HepG2 (cell line): ENCODE results near the gene MAGIX. TPM values are rescaled to one million over a fixed set of nuclear protein-coding genes. Genes with fewer than 3 reads are reported as not detected.

ENCODE experiments used
- AGO2 ChIP-seq: fragments of 200-400 bp; formaldehyde crosslinking; optimal IDR thresholded peaks from 2 replicates; pipeline ENCODE3; 2017; ENCODE audit warnings: mild to moderate bottlenecking, low read depth, low read length, moderate library complexity
- BHLHE40 ChIP-seq: IDR thresholded peaks from 2 replicates; pipeline ENCODE4 v1.6.1; 2011; ENCODE audit warnings: low read length, improper control_type of control experiment
- BRF2 ChIP-seq: sonication (generic); formaldehyde crosslinking; IDR thresholded peaks from 2 replicates; pipeline ENCODE4 v1.8.1; 2022; ENCODE audit warnings: mild to moderate bottlenecking, missing genetic modification reagents
- CAMTA2 ChIP-seq: sonication (generic); formaldehyde crosslinking; IDR thresholded peaks from 2 replicates; pipeline ENCODE4 v1.4.0; 2020; ENCODE audit warnings: mild to moderate bottlenecking, missing genetic modification reagents, borderline replicate concordance
- CTCF ChIP-seq: sonication (generic); formaldehyde crosslinking; IDR thresholded peaks from 2 replicates; pipeline ENCODE4 v1.5.0; 2020; ENCODE audit warnings: mild to moderate bottlenecking, missing genetic modification reagents, moderate library complexity
- DMAP1 ChIP-seq: IDR thresholded peaks from 2 replicates; pipeline ENCODE4 v1.6.1; 2016
- ISL2 ChIP-seq: sonication (generic); formaldehyde crosslinking; IDR thresholded peaks from 2 replicates; pipeline ENCODE4 v1.5.0; 2020; ENCODE audit warnings: missing genetic modification reagents
- KLF16 ChIP-seq, 2 experiments: sonication (generic) in 1 of 2; formaldehyde crosslinking in 1 of 2; IDR thresholded peaks; 2 replicates each; pipeline versions ENCODE4 v1.6.1 to v1.8.0; 2016 to 2023; ENCODE audit warnings: missing genetic modification reagents in 2 of 2, missing compliant biosample characterization in 1 of 2
- MIER3 ChIP-seq: IDR thresholded peaks from 2 replicates; pipeline ENCODE4 v1.6.1; 2016; ENCODE audit warnings: missing compliant biosample characterization, borderline replicate concordance
- RBM39 ChIP-seq: fragments of 200-400 bp; formaldehyde crosslinking; IDR thresholded peaks from one replicate; pipeline ENCODE4 v1.6.1; 2018; ENCODE audit warnings: antibody characterized with exemption, mild to moderate bottlenecking, low read depth, low read length; ENCODE audit not compliant: poor library complexity, severe bottlenecking
- SOX13 ChIP-seq, 3 experiments: fragments of 450-650 bp in 1 of 3; sonication (generic) in 1 of 3; formaldehyde crosslinking in 1 of 3; IDR thresholded peaks in 2 of 3; conservative IDR thresholded peaks in 1 of 3; 2 replicates each; pipeline versions ENCODE4 v1.5.0 to v1.6.1; 2016 to 2020; ENCODE audit warnings: antibody characterized with exemption in 1 of 3, mild to moderate bottlenecking in 1 of 3, missing compliant biosample characterization in 1 of 3, missing genetic modification reagents in 1 of 3, moderate library complexity in 1 of 3
- XRCC5 ChIP-seq: fragments of 200-400 bp; formaldehyde crosslinking; optimal IDR thresholded peaks from 2 replicates; pipeline ENCODE3; 2017; ENCODE audit warnings: mild to moderate bottlenecking, low read length
- ZBTB42 ChIP-seq: sonication (generic); formaldehyde crosslinking; IDR thresholded peaks from 2 replicates; pipeline ENCODE4 v1.5.0; 2020; ENCODE audit warnings: mild to moderate bottlenecking, missing genetic modification reagents
- ZNF33A ChIP-seq: sonication (generic); formaldehyde crosslinking; IDR thresholded peaks from 2 replicates; pipeline ENCODE4 v1.5.1; 2020; ENCODE audit warnings: missing genetic modification reagents, mild to moderate bottlenecking, moderate library complexity, borderline replicate concordance
- ZNF549 ChIP-seq: sonication (generic); formaldehyde crosslinking; IDR thresholded peaks from 2 replicates; pipeline ENCODE4 v1.5.0; 2020; ENCODE audit warnings: missing genetic modification reagents
- ZNF766 ChIP-seq: sonication (generic); formaldehyde crosslinking; IDR thresholded peaks from 2 replicates; pipeline ENCODE4 v1.5.0; 2020; ENCODE audit warnings: missing genetic modification reagents, borderline replicate concordance
- ZSCAN22 ChIP-seq: sonication (generic); formaldehyde crosslinking; IDR thresholded peaks from 2 replicates; pipeline ENCODE4 v1.4.0; 2020; ENCODE audit warnings: mild to moderate bottlenecking, missing genetic modification reagents
- polyA plus RNA-seq, 8 experiments: library from polyadenylated mRNA; depleted of rRNA in 3 of 8; stranded (reverse) in 7 of 8; unstranded in 1 of 8; fragments of >200 nt; fragmentation: Illumina TruSeq in 4 of 8; extraction: Trizol in 4 of 8; gene quantifications; 2 replicates each; pipeline versions ENCODE4 v1.2.1 to v1.2.3, GENCODE V29; 2011 to 2016; ENCODE audit warnings: low read depth in 4 of 8, missing spikeins in 1 of 8, mixed read lengths in 1 of 8; ENCODE audit not compliant: insufficient read depth in 1 of 8
- total RNA-seq, 5 experiments: library from RNA; depleted of rRNA; stranded (reverse); fragments of >200 nt; fragmentation: Illumina TruSeq; extraction: Trizol; gene quantifications; 2 replicates each; pipeline ENCODE4 v1.2.3, GENCODE V29; 2016; ENCODE audit warnings: low read depth in 1 of 5
- TF ChIP-seq, protein P1 (sequence below): fragments of 450-650 bp; IDR thresholded peaks from 2 replicates; pipeline ENCODE4 v1.6.1; 2017
- TF ChIP-seq, protein P2 (sequence below): sonication (generic); formaldehyde crosslinking; IDR thresholded peaks from 2 replicates; pipeline ENCODE4 v1.4.0; 2020; ENCODE audit warnings: mild to moderate bottlenecking, missing genetic modification reagents

Gene MAGIX
- total and polyA plus RNA-seq, 2 of the 13 experiments (the other 11 are each of a cell fraction or from before 2014, with no cell fraction given): 0.63 to 1.2 TPM

GRCh38 chrX:49199906-49200771, 37.6 kb downstream of the MAGIX start, which contains the start of gene SYP (continued):
- TF ChIP-seq BHLHE40: no peak
- TF ChIP-seq CAMTA2 (CRISPR knock-in tag): no peak
- TF ChIP-seq, protein P1, sequence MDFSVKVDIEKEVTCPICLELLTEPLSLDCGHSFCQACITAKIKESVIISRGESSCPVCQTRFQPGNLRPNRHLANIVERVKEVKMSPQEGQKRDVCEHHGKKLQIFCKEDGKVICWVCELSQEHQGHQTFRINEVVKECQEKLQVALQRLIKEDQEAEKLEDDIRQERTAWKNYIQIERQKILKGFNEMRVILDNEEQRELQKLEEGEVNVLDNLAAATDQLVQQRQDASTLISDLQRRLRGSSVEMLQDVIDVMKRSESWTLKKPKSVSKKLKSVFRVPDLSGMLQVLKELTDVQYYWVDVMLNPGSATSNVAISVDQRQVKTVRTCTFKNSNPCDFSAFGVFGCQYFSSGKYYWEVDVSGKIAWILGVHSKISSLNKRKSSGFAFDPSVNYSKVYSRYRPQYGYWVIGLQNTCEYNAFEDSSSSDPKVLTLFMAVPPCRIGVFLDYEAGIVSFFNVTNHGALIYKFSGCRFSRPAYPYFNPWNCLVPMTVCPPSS: no peak
- no peak for TF ChIP-seq BRF2
- TF ChIP-seq RBM39: no peak
- peak; percentile 36; the same call in 1 of the 2 replicates for TF ChIP-seq CTCF (CRISPR knock-in tag)
- no peak for TF ChIP-seq ZNF549 (CRISPR knock-in tag)
- TF ChIP-seq ZNF766: peak; percentile 80
- TF ChIP-seq XRCC5: peak; percentile 90
- no peak for TF ChIP-seq ZSCAN22 (CRISPR knock-in tag)
- no peak for TF ChIP-seq AGO2
- TF ChIP-seq ISL2 (CRISPR knock-in tag): 0 out of 2 replicates have a peak, but pooled peaks have one; percentile 40
- peak in 1 of 2 experiments; percentile 93; a peak in 2 of 4 replicates for TF ChIP-seq KLF16 (CRISPR knock-in tag; IDR thresholded peaks at IDR 0.05)
- no peak for TF ChIP-seq SOX13 (IDR thresholded peaks at IDR 0.05)
- TF ChIP-seq SOX13 (CRISPR knock-in tag; conservative IDR thresholded peaks at IDR 0.05 in 1 of 2, IDR thresholded peaks at IDR 0.05 in 1 of 2): 0 out of 4 replicates have a peak, but pooled peaks of 1 of the 2 experiments have one; percentile 28
- peak; percentile 21; the same call in 1 of the 2 replicates for TF ChIP-seq DMAP1 (CRISPR knock-in tag)
- TF ChIP-seq ZBTB42 (CRISPR knock-in tag): no peak
- TF ChIP-seq, protein P2, sequence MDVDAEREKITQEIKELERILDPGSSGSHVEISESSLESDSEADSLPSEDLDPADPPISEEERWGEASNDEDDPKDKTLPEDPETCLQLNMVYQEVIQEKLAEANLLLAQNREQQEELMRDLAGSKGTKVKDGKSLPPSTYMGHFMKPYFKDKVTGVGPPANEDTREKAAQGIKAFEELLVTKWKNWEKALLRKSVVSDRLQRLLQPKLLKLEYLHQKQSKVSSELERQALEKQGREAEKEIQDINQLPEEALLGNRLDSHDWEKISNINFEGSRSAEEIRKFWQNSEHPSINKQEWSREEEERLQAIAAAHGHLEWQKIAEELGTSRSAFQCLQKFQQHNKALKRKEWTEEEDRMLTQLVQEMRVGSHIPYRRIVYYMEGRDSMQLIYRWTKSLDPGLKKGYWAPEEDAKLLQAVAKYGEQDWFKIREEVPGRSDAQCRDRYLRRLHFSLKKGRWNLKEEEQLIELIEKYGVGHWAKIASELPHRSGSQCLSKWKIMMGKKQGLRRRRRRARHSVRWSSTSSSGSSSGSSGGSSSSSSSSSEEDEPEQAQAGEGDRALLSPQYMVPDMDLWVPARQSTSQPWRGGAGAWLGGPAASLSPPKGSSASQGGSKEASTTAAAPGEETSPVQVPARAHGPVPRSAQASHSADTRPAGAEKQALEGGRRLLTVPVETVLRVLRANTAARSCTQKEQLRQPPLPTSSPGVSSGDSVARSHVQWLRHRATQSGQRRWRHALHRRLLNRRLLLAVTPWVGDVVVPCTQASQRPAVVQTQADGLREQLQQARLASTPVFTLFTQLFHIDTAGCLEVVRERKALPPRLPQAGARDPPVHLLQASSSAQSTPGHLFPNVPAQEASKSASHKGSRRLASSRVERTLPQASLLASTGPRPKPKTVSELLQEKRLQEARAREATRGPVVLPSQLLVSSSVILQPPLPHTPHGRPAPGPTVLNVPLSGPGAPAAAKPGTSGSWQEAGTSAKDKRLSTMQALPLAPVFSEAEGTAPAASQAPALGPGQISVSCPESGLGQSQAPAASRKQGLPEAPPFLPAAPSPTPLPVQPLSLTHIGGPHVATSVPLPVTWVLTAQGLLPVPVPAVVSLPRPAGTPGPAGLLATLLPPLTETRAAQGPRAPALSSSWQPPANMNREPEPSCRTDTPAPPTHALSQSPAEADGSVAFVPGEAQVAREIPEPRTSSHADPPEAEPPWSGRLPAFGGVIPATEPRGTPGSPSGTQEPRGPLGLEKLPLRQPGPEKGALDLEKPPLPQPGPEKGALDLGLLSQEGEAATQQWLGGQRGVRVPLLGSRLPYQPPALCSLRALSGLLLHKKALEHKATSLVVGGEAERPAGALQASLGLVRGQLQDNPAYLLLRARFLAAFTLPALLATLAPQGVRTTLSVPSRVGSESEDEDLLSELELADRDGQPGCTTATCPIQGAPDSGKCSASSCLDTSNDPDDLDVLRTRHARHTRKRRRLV (CRISPR knock-in tag): 0 out of 2 replicates have a peak, but pooled peaks have one; percentile 50
- no peak for TF ChIP-seq ZNF33A (CRISPR knock-in tag)
- 0 out of 2 replicates have a peak, but pooled peaks have one; percentile 29 for TF ChIP-seq MIER3 (CRISPR knock-in tag)
